HG02885 (cell line): Measurements from ENCODE around the gene GRK4.

Experiments
- ATAC-seq: cut with Tn5 transposase; IDR thresholded peaks from one replicate; pipeline ENCODE4 v1.9.1; 2021; ENCODE audit warnings: mild to moderate bottlenecking; ENCODE audit not compliant: unreplicated experiment, poor library complexity

GRK4 gene

GRCh38 chr4:3085948-3086670, 122.7 kb downstream of the GRK4 start:
- ATAC-seq = no peak

- ATAC-seq = no peak
Measured at GRCh38 chr4:3087115-3087797, 123.9 kb downstream of the GRK4 start.
